HG02678 (cell line): ENCODE measurements around the gene GPR108.
A peak's percentile ranks its signal among the peaks of the same experiment; 100 is the strongest.
"Not testable (repeated sequence)": the region's sequence is repeated elsewhere in the genome, so short reads cannot be mapped to it uniquely, and the experiment has no call there.

Experiments used
- ATAC-seq: cut with Tn5 transposase; IDR thresholded peaks from one replicate; pipeline ENCODE4 v1.9.1; 2021; ENCODE audit warnings: mild to moderate bottlenecking, moderate library complexity; ENCODE audit not compliant: unreplicated experiment

The GPR108 gene

DNA sequence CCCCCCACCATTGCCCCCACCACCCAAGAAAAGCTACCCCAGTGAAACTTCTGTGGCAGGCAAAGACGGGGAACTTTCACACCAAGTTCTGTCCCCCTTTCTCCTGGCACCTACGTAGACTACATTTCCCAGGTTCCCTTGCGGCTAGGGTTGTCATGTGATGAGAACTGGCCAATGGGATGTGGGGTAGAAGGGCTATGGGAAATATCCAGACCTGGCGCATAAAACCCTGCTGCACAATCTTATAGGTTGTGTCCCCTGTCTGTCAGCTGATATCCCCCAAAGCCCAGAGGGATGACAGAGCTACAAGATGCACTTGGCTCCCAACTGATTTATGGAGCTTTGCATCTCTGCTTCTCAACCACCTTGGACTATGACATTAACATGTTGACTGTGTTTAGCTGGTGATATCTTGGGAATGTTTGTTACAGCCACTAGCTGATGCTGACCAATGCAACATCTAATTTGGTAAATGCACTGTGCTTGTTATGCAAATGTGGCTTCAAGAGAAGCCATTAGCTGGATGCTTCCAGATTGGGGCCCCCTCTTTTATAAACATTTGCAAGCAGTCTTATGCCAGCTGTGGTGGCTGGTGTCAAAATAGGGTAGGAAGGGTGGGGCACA, 23.8 kb upstream of the GPR108 start:
- ATAC-seq: no peak

- no peak for ATAC-seq
Observed at GRCh38 chr19:6760606-6761005, 23.2 kb upstream of the GPR108 start.

- ATAC-seq: no peak
Observed at GRCh38 chr19:6754653-6755463, 17.5 kb upstream of the GPR108 start.

GRCh38 chr19:6754136-6754535, 16.8 kb upstream of the GPR108 start:
- no peak for ATAC-seq

DNA sequence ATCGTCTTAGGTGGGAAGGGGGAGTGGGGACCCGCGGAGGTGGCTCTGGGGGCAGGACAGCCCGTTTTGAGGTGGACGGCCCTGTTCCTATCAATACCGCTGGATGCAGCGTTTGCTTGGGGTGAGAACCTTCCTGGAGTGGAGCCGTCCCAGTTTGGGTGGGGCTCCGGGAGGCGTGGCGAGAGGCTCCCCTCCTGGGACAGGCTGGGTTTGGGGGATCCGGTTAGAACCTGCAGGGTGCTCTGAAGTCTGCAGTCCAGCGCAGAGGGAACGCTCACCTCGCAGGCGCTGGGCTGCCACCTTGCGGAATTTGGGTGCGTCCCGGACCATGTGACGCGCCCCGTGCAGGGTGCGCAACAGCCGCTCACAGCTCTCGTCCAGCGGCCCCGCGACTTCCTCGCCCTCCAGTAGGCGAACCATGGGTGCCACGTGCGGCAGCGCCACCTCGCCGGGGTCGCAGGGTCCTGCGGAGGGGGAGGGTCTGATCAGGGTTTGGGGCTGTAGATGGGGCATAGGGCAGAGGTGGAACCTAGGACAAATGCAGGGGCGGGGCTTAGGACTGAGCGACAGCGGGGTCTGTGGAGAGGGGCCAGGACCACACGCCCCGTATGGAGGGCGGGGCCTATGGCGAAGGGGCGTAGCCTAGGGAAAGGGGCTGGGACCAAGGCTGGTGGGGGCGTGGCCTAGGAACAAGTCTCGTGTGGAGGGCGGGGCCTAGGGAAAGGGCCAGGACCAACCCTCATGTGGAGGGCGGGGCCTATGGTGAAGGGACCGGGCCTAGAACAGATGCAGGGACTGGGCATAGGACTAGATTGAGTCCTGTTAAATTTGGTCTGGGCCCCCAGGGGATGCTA, 16.0 kb upstream of the GPR108 start:
- ATAC-seq: peak; percentile 81

GRCh38 chr19:6752256-6753177, 15.1 kb upstream of the GPR108 start:
- no peak for ATAC-seq

- no peak for ATAC-seq
Observed at GRCh38 chr19:6751189-6751588, 13.8 kb upstream of the GPR108 start.

DNA sequence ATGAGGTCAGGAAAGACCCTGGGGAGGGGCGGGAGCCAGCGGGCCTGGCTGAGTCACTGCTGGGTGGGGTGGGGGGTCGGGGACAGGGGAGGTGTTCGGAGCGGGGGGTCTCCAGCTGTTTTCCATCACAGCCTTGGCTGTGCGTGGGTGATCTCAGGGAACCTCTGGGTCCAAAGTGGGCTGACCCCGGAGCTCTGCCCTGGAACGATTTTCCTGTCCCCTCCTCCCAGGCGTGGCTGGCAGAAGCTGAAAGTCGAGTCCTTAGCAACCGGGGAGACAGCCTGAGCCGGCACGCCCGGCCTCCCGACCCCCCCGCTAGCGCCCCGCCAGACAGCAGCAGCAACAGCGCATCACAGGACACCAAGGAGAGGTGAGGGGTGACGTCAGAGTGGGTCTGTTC, 12.7 kb upstream of the GPR108 start:
- no peak for ATAC-seq

DNA sequence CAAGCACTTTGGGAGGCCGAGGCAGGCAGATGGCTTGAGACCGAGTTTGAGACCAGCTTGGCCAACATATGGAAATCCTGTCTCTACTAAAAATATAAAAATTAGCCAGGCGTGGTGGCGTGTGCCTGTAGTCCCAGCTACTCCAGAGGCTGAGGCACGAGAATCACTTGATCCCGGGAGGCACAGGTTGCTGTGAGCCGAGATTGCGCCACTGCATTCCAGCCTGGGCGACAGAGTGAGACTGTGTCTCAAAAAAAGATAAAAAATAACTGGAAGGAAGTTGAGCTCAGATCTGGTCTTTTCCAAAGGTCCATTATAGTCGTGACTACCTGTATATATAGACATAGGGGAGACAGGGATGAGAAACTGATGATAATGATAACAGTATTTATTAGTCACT, 11.2 kb upstream of the GPR108 start:
- ATAC-seq: not testable (repeated sequence)

- ATAC-seq: no peak
Observed at GRCh38 chr19:6745965-6746364, 8.6 kb upstream of the GPR108 start.

GRCh38 chr19:6744381-6745301, 7.3 kb upstream of the GPR108 start:
- ATAC-seq: no peak

DNA sequence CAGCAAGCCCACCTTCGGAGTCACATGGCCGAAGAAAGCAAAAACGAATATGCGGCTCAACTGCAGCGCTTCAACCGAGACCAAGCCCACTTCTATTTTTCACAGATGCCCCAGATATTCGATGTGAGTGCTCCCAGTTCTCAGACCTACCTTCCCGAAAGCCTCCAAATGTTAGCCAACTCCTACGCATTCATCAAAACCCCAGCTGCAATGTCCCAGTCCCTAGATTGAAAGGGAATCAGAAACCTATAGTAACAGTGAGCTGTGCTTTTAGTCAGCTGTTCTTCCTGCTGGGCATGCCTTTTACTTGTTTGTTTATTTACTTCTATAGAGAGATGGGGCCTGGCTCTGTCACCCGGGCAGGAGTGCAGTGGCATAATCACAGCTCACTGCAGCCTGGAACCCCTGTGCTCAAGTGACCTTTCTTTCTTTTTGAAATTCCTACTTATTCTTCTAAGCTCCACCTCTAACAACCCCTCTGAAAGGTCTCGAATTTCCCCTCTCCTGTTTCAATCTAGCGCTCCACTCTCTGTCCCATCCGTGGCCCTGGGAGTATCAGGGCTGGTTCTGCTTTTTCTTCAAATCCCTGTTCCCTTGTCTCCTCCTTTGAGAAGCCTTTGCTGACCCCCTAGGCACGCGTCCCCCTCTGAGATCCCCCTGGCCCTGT, 6.5 kb upstream of the GPR108 start:
- ATAC-seq: no peak

GRCh38 chr19:6743066-6743465, 5.7 kb upstream of the GPR108 start:
- ATAC-seq: no peak

GRCh38 chr19:6740589-6741343, 3.4 kb upstream of the GPR108 start:
- no peak for ATAC-seq

DNA sequence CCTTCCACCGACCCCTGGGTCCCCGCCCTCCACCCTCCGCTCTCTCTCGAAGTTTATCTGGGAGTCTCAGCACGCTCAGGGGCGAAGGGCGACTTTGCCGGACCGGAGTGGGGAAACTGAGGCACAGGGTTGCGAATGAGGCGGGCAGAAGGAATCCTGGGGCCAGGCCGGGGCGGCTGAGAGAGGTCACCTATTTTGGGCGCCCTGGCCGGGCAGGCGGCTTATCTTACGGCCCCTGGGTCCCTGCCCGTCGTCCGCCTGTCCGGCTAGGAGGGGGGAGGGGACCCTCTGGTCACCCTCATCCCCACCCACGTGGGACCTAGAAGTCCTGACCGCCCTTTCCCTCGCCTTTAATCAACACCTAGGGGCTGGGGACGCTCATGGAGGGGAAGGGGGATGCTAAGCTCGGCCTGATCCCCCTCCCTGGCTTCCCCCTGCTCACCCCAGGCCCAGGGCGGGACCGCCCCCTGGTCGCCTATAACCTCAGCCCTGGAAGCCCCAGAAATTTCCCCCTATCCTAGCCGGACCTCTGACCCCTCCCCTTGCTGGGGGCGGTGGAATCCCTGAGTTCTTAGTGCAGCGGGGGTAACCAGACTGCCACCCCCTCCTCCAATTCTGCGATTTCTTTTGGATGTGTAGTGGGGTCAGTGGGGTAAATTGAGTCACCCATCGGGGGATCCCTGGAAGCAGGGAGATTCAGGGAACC, 2.7 kb upstream of the GPR108 start:
- no peak for ATAC-seq

- ATAC-seq: no peak
Observed at GRCh38 chr19:6739390-6739882, 2.1 kb upstream of the GPR108 start, which contains the start of gene TRIP10. Gene TRIP10, plus strand, starts transcription at chr19:6739680. Its CDS starts 82 bp downstream, at chr19:6739762.

DNA sequence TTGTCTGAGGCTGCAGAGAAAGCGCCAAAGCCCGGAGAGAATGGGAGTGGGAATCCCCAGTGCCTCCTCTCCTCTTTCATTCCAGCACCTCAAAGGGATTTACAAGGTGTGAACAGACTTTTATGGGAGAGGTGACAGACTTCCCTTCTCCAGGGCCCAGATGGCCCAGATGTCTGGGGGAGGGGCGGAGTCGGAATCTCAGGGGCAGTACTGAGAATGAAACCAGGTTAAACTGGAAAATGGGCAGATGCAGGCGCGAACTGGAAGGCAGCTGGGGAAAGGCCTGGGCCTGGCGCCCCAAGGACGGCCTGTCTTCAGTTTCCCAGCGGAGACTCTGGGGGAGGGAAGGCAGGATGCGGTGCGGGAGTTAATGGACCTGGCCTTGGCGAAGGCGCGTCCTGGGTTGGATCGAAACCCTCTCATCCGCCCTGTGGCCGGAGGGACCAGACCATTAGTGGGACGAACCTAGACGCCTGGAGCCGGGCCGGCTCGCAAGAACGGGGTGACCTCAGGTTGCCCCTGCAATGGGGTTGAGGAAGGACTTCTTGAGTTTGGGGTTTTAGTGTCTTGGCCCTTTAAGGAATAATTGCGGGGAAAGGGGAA, 1.5 kb upstream of the GPR108 start:
- ATAC-seq: no peak
